Epithelial cell of proximal tubule (primary cell): Measurements from ENCODE around the gene HOATZ. TPM values are rescaled to one million over a fixed set of nuclear protein-coding genes. Genes with fewer than 3 reads are reported as not detected.

Experiments
- DNase-seq: peaks from one replicate; pipeline ENCODE4 v3.0.0-alpha.2; 2011; ENCODE audit warnings: low read depth
- H3K4me3 ChIP-seq: 2 replicates; pipeline ENCODE4 v1.5.1; 2011; ENCODE audit warnings: low read depth, mild to moderate bottlenecking, low read length
- CTCF ChIP-seq: conservative IDR thresholded peaks from 2 replicates; pipeline ENCODE4 v1.5.1; 2012; ENCODE audit warnings: low read depth, mild to moderate bottlenecking, low read length
- total RNA-seq: library from RNA; depleted of rRNA; stranded (reverse); fragments of >200 nt; gene quantifications from 2 replicates; pipeline ENCODE4 v1.2.3, GENCODE V29; 2015

HOATZ gene
- total RNA-seq, 1 donor from 2014 or later = not detected

DNA sequence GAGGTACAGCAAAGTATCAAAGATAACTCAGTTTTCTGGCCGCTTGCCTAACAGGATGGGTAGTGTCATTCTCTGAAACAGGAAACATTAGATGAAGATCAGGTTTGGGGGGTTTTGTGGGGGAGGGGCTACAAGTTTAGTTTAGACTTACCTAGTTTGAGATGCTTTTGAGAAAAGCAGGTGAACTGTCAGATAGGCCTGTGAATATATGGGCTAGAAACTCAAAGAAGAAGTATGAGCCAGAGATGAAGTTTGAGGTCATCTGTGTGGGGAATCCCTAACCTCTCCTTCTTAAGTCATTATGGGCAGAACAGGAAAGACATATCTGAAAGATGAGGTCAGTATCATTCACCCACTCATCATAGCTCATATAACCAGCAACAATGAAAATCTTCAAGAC is 11.9 kb downstream of the HOATZ start:
- TF ChIP-seq CTCF = no peak
- DNase-seq = no peak
- H3K4me3 ChIP-seq = no peak overlapping the region

DNA sequence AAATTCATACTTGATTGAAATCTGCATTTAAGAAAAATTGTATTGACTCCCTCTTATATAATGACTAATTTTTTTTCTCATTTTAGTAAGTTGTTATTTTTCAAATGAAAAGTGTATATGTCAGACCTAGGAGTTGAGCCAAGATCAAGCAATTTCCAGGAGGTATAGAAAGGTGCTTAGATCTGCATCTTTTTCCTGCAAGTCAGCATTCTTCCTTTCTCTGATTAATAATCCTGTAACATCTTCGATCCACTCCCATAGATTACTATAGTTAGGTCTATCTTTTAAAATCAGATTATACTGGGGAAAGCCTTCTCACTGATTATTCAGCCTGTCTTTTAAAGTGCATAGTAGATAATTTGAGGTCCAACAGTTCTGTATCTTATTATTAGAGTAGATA is 12.7 kb downstream of the HOATZ start:
- DNase-seq = no peak
- no peak for TF ChIP-seq CTCF

DNA sequence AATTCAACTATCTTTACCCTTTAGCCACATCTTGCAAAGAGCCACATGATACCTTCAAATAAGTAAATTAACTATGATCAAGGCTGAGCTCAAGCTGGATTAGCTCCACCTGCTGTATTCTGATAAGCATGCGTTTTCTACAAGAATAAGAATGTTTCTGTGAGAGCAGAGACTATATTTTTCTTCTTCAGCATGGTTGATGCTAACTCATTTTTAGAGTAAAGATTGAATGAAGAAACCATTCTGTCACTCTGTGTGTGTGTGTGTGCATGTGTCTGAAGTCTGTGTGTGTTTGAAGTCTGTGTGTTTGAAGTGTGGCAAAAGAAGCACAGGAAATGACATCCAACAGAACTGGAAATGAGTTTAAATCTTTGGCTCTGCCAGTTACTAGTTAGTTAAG is 14.0 kb downstream of the HOATZ start:
- DNase-seq = no peak
- peak; percentile 24 for TF ChIP-seq CTCF
- no peak overlapping the region for H3K4me3 ChIP-seq

More for the DNA sequence above, 12.7 kb downstream of the HOATZ start:
- H3K4me3 ChIP-seq = no peak overlapping the region

DNA sequence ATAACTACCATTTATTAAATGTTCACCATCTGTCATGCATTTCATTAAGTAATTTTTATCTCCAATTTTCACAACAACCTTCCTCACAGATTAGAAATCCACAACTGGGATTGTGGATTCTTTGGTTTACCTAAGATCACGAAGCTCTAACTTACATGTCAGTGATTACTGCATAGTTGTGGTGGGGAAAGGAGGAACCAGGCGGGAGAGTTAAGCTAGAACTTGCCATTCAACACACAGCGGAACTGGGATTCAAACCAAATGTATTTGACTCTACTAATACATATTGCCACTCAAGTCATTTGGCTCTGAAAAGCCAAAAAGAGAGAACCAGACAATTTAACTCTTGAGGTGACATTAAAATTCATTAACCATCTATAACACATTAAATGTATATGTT is 15.5 kb downstream of the HOATZ start:
- no peak for DNase-seq
- TF ChIP-seq CTCF = no peak
- H3K4me3 ChIP-seq = no peak overlapping the region

GRCh38 chr11:111531136-111531535 is 16.6 kb downstream of the HOATZ start:
- no peak overlapping the region for H3K4me3 ChIP-seq
- no peak for TF ChIP-seq CTCF
- DNase-seq = no peak

DNA sequence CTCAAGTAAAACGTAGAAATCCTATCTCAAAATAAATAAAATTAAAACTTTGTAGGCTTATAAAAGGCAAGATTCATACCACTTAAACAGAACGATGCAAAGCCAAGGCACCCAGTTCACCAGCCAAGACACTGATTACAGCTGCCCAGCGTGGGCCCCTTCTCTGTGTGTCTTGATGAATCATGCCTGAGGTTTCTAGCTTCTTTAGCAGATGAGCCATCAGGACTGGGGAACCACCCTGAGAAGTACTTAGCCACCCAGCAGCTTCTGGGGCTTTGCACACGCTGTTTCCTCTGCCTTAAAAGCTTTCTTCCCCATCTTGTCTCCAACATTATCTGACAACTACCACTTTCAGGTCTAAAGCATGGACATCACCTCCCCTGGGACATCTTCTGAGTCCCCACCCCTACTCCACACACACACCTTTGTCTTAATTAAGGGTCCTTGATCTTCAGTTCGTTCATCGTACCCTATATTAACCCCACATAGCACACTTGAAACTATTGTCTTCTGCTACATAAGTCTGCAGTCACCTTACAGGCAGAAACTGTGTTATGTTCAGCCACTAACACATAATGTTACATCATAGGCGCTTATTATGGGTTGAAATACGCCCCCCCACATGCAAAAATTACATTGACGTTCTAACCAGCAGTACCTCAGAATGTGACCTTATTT is 17.2 kb downstream of the HOATZ start:
- DNase-seq = peak; percentile 41
- no peak for TF ChIP-seq CTCF
- H3K4me3 ChIP-seq = no peak overlapping the region

- TF ChIP-seq CTCF = no peak
- H3K4me3 ChIP-seq = no peak overlapping the region
- no peak for DNase-seq
Observed at GRCh38 chr11:111532365-111532709, 17.8 kb downstream of the HOATZ start.
